OCI-LY1 (cell line): ENCODE measurements around the gene APLP2.

Experiments
- EZH2 ChIP-seq: fragments of 200-600 bp; sonication (generic), shearing (Covaris generic); IDR thresholded peaks from 2 replicates; pipeline ENCODE4 v1.8.0; 2017; ENCODE audit warnings: borderline replicate concordance, mixed run types, mild to moderate bottlenecking, antibody characterized with exemption, low read length, moderate library complexity, mixed read lengths
- TF ChIP-seq, protein P1 (sequence below): fragments of 200-600 bp; sonication (generic), shearing (Covaris generic); IDR thresholded peaks from 2 replicates; pipeline ENCODE4 v1.5.1; 2017; ENCODE audit warnings: mild to moderate bottlenecking, antibody characterized with exemption, low read length, moderate library complexity, mixed read lengths

DNA sequence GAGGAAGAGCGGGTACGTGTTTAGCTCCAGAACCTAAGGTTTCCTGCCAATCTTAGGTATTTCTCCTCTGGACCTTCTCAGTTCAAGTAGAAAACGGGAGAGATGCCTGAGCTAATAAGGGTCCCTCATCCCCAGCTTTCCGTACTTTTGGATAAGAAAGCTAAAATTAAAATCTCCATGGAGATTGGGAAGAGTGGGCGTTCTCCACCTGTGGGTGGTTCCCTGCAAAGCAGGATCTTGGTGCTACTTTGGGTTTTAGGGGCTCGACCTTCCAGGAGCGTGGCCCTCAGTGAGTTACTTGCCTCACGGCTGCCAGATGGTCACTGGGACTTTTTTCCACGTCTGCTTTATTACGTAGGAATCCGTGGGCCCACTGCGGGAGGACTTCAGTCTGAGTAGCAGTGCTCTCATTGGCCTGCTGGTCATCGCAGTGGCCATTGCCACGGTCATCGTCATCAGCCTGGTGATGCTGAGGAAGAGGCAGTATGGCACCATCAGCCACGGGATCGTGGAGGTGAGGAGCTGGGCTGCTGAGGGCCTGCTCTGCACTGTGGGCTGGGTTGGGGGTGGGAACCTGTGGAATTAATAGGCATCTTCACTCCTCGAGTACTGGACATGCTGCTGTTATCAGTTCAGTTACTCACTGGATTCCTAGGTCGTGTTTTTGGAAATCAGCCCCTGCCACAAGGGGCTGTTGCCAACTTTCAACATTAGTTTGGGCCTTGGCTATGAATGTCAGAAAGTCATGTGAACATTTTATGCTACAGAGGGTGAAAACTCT, 72.1 kb downstream of the APLP2 start:
- TF ChIP-seq, protein P1, sequence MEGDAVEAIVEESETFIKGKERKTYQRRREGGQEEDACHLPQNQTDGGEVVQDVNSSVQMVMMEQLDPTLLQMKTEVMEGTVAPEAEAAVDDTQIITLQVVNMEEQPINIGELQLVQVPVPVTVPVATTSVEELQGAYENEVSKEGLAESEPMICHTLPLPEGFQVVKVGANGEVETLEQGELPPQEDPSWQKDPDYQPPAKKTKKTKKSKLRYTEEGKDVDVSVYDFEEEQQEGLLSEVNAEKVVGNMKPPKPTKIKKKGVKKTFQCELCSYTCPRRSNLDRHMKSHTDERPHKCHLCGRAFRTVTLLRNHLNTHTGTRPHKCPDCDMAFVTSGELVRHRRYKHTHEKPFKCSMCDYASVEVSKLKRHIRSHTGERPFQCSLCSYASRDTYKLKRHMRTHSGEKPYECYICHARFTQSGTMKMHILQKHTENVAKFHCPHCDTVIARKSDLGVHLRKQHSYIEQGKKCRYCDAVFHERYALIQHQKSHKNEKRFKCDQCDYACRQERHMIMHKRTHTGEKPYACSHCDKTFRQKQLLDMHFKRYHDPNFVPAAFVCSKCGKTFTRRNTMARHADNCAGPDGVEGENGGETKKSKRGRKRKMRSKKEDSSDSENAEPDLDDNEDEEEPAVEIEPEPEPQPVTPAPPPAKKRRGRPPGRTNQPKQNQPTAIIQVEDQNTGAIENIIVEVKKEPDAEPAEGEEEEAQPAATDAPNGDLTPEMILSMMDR, result no peak
- TF ChIP-seq EZH2, result no peak
